T-helper 2 cell treated with Interferon-gamma antibody and Interleukin-4, amounts not matched to agents 5 μg/mL and 100 μg/mL, for 36 hours (primary cell): ENCODE results near the gene KISS1R.
"Not testable (repeated sequence)": the region's sequence is repeated elsewhere in the genome, so short reads cannot be mapped to it uniquely, and the experiment has no call there.

Source experiments
- DNase-seq: peaks from one replicate; pipeline ENCODE4 v3.0.0; 2021; ENCODE audit warnings: low spot score
- H3K27ac Mint-ChIP-seq: one replicate; pipeline ENCODE4 v1.8.0; 2021; ENCODE audit warnings: mild to moderate bottlenecking, mixed read lengths
- H3K27me3 Mint-ChIP-seq: one replicate; pipeline ENCODE4 v1.8.0; 2021; ENCODE audit warnings: low read depth, mixed read lengths
- H3K36me3 Mint-ChIP-seq: one replicate; pipeline ENCODE4 v1.8.0; 2021; ENCODE audit warnings: low read depth, mixed read lengths
- H3K4me1 Mint-ChIP-seq: one replicate; pipeline ENCODE4 v1.8.0; 2021; ENCODE audit warnings: low read depth, mixed read lengths
- H3K4me3 Mint-ChIP-seq: one replicate; pipeline ENCODE4 v1.8.0; 2022; ENCODE audit warnings: mild to moderate bottlenecking, moderate library complexity, mixed read lengths
- H3K9me3 Mint-ChIP-seq: one replicate; pipeline ENCODE4 v1.8.0; 2021; ENCODE audit warnings: mixed read lengths

KISS1R gene

DNA sequence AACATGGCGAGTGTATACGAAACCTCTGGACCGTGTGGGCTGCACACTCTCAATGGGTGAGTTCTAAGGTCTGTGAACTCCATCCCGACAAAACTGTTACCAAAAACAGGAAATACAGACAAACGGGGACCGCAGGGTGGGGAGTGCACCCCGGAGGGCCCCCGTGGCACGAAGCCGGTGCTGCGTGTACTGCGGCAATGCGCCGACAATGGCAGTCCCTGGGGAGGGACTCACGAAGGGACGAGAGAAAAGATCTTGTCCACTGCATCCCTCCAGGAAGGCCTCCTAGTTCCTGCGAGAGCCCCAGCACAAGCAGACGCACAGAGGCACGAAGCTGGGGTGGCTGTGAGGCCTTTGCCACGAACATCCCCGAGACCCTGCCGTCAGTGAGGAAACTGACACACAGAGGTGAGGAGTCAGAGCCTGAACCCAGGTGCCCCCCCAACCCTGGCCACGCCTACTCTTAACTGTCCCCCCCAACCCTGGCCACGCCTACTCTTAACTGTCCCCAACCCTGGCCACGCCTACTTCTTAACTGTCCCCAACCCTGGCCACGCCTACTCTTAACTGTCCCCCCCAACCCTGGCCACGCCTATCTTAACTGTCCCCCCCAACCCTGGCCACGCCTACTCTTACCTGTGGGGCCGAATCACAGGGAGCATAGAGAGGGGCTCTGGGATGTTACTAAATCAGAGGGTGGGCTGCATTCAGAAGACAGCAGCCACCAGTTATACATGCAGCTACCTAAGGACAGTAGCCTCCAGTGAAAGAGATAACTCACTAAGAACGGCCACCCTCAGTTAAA lies 28.4 kb upstream of the KISS1R start:
- Mint-ChIP-seq H3K4me3 (peak overlapping the region; percentile 26), H3K27me3 (peaks cover 3% of the 10 kb centered on the region), H3K9me3 (no peaks in the 10 kb centered on the region), H3K27ac (peak overlapping the region; percentile 63), H3K4me1 (peaks cover 12% of the 10 kb centered on the region), H3K36me3 (peaks cover 14% of the 10 kb centered on the region)
- DNase-seq, result no peak

- no peaks in the 10 kb centered on the region for H3K9me3 Mint-ChIP-seq
- H3K27ac Mint-ChIP-seq, result no peak overlapping the region
- H3K4me1 Mint-ChIP-seq, result peaks cover 12% of the 10 kb centered on the region
- DNase-seq, result no peak
- peaks cover 14% of the 10 kb centered on the region for H3K36me3 Mint-ChIP-seq
- H3K4me3 Mint-ChIP-seq, result no peak overlapping the region
- H3K27me3 Mint-ChIP-seq, result peaks cover 3% of the 10 kb centered on the region
Measured at GRCh38 chr19:889662-890295, 27.4 kb upstream of the KISS1R start.

GRCh38 chr19:890831-891230 lies 26.3 kb upstream of the KISS1R start:
- peaks cover 12% of the 10 kb centered on the region for H3K4me1 Mint-ChIP-seq
- DNase-seq, result no peak
- peak overlapping the region; percentile 72 for H3K4me3 Mint-ChIP-seq
- H3K9me3 Mint-ChIP-seq, result no peaks in the 10 kb centered on the region
- H3K36me3 Mint-ChIP-seq, result peaks cover 14% of the 10 kb centered on the region
- H3K27me3 Mint-ChIP-seq, result peaks cover 3% of the 10 kb centered on the region
- H3K27ac Mint-ChIP-seq, result peak overlapping the region; percentile 74

GRCh38 chr19:891421-892200 lies 25.5 kb upstream of the KISS1R start:
- not testable (repeated sequence) for DNase-seq, H3K27me3 Mint-ChIP-seq, H3K9me3 Mint-ChIP-seq
- Mint-ChIP-seq H3K27ac (peak overlapping the region; percentile 84), H3K4me3 (peak overlapping the region; percentile 88), H3K36me3 (peaks cover 19% of the 10 kb centered on the region), H3K4me1 (peaks cover 12% of the 10 kb centered on the region)

DNA sequence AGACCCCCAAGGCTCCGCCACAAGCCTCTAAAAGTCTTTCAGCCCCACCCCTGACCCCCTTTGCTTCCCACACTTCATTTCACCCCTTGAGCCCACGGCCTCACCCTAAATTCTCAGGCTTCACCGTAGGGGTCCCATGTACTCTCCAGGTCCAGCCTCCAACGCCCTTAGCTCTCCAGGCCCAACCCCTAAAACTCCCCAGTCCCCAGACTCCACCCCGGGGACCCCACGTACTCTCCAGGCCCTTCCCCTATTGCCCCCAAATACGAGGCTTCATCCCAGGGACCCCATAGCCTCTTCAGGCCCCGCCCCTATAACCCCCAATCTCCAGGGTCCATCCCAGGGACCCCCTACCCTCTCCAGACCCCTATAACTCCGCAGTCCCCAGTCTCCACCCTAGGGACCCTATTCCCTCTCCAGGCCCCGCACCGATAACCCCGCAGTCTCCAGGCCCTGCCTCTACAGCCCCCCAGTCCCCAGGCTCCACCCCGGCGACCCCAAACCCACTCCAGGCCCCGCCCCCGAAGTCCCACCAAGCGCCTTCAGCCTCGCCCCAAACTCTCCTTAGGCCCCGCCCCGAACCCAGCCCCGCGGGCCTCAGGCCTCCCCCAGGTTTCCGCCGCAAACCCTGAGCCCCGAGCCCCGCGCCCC lies 24.8 kb upstream of the KISS1R start:
- no peaks in the 10 kb centered on the region for H3K9me3 Mint-ChIP-seq
- no peak for DNase-seq
- peak overlapping the region; percentile 88 for H3K4me3 Mint-ChIP-seq
- peaks cover 3% of the 10 kb centered on the region for H3K27me3 Mint-ChIP-seq
- peak overlapping the region; percentile 84 for H3K27ac Mint-ChIP-seq
- peaks cover 12% of the 10 kb centered on the region for H3K4me1 Mint-ChIP-seq
- H3K36me3 Mint-ChIP-seq, result peaks cover 25% of the 10 kb centered on the region

DNA sequence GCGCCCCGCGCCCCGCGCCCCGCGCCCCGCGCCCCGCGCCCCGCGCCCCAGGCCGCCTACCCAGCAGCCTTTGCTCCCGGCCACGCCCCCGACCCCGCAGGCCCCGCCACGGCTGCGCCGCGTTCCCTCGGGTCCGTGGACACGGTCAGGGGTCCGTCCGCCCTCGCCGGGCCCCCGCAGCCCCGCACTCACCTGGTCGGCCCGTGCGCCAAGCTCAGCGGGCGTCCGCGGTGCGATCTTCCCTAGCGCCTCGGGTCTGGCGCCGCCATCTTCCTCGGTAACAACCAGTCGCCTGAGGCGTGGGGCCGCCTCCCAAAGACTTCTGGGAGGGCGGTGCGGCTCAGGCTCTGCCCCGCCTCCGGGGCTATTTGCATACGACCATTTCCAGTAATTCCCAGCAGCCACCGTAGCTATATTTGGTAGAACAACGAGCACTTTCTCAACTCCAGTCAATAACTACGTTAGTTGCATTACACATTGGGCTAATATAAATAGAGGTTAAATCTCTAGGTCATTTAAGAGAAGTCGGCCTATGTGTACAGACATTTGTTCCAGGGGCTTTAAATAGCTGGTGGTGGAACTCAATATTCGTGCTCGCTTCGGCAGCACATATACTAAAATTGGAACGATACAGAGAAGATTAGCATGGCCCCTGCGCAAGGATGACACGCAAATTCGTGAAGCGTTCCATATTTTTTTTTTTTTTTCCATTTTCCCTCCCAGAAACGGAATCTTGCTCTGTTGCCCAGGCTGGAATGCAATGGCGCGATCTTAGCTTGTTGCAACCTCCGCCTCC lies 24.0 kb upstream of the KISS1R start, which contains the start of the genes MED16 and RNU6-9:
Gene MED16 (minus strand): TSS at position 294 of the 796 bp plus-strand sequence. CDS start 2,056 bp downstream, outside the sequence.
Gene RNU6-9 (plus strand): TSS at position 591 of the 796 bp plus-strand sequence.
- Mint-ChIP-seq H3K27me3 (peaks cover 3% of the 10 kb centered on the region), H3K4me3 (peak within 1 kb of the TSS; percentile 90), H3K9me3 (no peaks in the 10 kb centered on the region), H3K27ac (peak within 1 kb of the TSS; percentile 99), H3K36me3 (peaks cover 26% of the 10 kb centered on the region), H3K4me1 (peaks cover 12% of the 10 kb centered on the region)
- DNase-seq, result peak; percentile 88

DNA sequence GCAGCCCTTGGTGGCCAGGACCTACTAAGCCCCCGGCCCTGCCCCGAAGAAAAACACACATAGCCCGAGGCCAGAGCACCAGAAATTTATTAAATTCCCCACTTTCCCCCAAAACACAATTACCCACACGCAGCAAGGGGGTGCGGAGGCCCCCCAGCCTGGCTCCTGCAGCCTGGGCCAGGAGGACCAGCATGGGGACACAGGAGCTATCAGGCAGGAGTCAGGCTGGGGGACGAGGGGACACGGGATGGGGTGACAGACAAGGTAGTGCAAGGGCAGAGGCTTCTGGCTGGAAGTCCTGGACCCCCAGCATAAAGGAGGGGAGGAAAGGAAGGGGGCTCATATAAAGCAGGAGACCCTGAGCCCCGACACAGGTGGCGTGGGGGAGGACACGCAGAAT lies 20.7 kb upstream of the KISS1R start:
- H3K27me3 Mint-ChIP-seq, result peaks cover 3% of the 10 kb centered on the region
- H3K27ac Mint-ChIP-seq, result no peak overlapping the region
- no peaks in the 10 kb centered on the region for H3K9me3 Mint-ChIP-seq
- H3K4me1 Mint-ChIP-seq, result peaks cover 8% of the 10 kb centered on the region
- no peak for DNase-seq
- H3K36me3 Mint-ChIP-seq, result peaks cover 21% of the 10 kb centered on the region
- no peak overlapping the region for H3K4me3 Mint-ChIP-seq

GRCh38 chr19:896999-897398 lies 20.1 kb upstream of the KISS1R start:
- Mint-ChIP-seq H3K27ac (no peak overlapping the region), H3K27me3 (peaks cover 3% of the 10 kb centered on the region)
- no peak for DNase-seq

GRCh38 chr19:897442-898039 lies 19.6 kb upstream of the KISS1R start:
- peaks cover 21% of the 10 kb centered on the region for H3K36me3 Mint-ChIP-seq
- no peak overlapping the region for H3K27ac Mint-ChIP-seq
- H3K27me3 Mint-ChIP-seq, result peaks cover 3% of the 10 kb centered on the region
- H3K9me3 Mint-ChIP-seq, result no peaks in the 10 kb centered on the region
- peaks cover 8% of the 10 kb centered on the region for H3K4me1 Mint-ChIP-seq
- H3K4me3 Mint-ChIP-seq, result no peak overlapping the region
- DNase-seq, result no peak

More at GRCh38 chr19:896999-897398, 20.1 kb upstream of the KISS1R start:
- Mint-ChIP-seq H3K4me1 (peaks cover 8% of the 10 kb centered on the region), H3K4me3 (no peak overlapping the region), H3K9me3 (no peaks in the 10 kb centered on the region), H3K36me3 (peaks cover 21% of the 10 kb centered on the region)

DNA sequence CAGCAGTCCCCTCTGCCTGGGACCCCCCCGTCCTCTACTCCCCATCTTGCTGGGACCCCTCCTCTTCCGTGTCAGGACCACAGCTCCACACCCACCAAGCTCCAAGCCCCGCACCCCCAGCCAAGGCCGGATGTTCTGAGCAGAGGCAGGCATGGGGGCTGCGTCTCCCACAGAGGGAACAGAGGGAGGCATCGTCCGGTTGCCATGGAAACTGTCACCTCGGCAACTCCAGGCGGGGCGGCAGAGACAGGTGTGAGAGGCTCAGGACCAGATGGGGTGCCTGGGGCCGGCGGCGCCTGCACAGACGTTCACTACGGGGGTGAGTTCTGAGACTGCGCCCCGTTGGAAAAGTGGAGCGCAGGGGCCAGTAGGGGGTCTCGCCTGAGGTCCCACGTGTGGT lies 18.5 kb upstream of the KISS1R start:
- peaks cover 2% of the 10 kb centered on the region for H3K4me1 Mint-ChIP-seq
- H3K36me3 Mint-ChIP-seq, result peaks cover 17% of the 10 kb centered on the region
- H3K27ac Mint-ChIP-seq, result no peak overlapping the region
- H3K27me3 Mint-ChIP-seq, result no peaks in the 10 kb centered on the region
- H3K9me3 Mint-ChIP-seq, result no peaks in the 10 kb centered on the region
- DNase-seq, result no peak
- no peak overlapping the region for H3K4me3 Mint-ChIP-seq

GRCh38 chr19:899336-900042 lies 17.6 kb upstream of the KISS1R start:
- H3K36me3 Mint-ChIP-seq, result peaks cover 17% of the 10 kb centered on the region
- H3K9me3 Mint-ChIP-seq, result no peaks in the 10 kb centered on the region
- no peak for DNase-seq
- H3K4me1 Mint-ChIP-seq, result peaks cover 2% of the 10 kb centered on the region
- H3K4me3 Mint-ChIP-seq, result no peak overlapping the region
- no peak overlapping the region for H3K27ac Mint-ChIP-seq
- H3K27me3 Mint-ChIP-seq, result no peaks in the 10 kb centered on the region

- no peaks in the 10 kb centered on the region for H3K27me3 Mint-ChIP-seq
- H3K4me3 Mint-ChIP-seq, result no peak overlapping the region
- peaks cover 17% of the 10 kb centered on the region for H3K36me3 Mint-ChIP-seq
- H3K4me1 Mint-ChIP-seq, result peaks cover 2% of the 10 kb centered on the region
- H3K9me3 Mint-ChIP-seq, result no peaks in the 10 kb centered on the region
- H3K27ac Mint-ChIP-seq, result peak overlapping the region; percentile 41
- DNase-seq, result no peak
Measured at GRCh38 chr19:900043-900301, 17.2 kb upstream of the KISS1R start.
